GM19468 (cell line): ENCODE data around the gene THEM4.
"Not testable (repeated sequence)": the region's sequence is repeated elsewhere in the genome, so short reads cannot be mapped to it uniquely, and the experiment has no call there.

Experiments
- ATAC-seq: cut with Tn5 transposase; IDR thresholded peaks from one replicate; pipeline ENCODE4 v1.9.1; 2021; ENCODE audit warnings: mild to moderate bottlenecking, moderate library complexity, moderate number of reproducible peaks; ENCODE audit not compliant: unreplicated experiment; ENCODE audit errors: extremely low read depth

Gene THEM4

DNA sequence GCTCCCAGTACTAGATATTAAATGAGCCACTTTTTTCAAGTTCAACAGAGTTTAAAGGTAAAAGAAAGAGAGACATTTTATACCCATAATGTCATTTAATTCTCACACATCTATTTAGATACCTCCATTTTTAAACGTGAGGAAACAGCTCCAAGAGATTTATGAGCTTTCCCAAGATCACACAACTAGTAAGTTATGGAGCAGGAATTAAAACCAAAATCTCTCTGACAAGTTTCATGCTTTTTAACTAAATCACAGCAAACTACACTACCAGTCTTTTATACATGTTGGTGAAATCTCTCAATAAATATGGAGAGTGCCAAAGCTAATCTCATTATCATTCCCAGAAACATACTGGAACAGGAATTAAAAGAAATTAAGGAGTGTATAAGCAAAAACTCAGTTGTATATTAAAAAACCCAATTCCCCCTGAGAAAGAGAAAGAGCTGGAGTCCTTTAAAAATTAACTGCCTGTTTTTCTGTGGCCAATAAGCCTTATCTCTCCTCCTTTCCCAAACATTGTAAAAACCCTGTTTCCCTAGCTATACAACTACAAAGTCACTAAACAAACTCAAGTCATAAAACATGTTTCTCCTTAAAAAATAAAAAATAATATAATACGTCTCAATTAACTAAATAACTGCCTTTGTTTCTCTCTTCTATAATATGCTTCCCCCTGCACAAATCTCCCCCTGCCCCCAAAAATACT lies 26.7 kb upstream of the THEM4 start:
- no peak for ATAC-seq

DNA sequence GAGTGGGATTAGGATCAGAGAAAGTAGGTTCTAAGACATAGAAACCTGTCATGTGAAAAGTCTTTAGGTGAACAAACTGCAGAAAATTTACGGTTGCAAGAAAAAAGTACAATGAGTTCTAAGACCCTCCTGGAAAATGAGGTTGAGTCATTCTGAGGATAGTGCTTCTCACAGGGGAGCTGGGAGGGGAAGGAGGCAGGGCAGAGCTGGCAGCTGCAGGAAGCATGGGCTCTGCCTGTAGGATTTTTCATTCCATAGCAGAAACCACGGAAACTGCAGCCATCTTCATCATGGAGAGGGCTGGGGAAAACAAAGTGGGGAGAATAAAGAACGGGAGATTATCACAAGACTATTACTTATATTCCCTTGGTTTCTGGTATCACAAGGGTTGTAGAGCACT lies 25.8 kb upstream of the THEM4 start:
- no peak for ATAC-seq

GRCh38 chr1:151934048-151934493 lies 24.8 kb upstream of the THEM4 start:
- no peak for ATAC-seq

DNA sequence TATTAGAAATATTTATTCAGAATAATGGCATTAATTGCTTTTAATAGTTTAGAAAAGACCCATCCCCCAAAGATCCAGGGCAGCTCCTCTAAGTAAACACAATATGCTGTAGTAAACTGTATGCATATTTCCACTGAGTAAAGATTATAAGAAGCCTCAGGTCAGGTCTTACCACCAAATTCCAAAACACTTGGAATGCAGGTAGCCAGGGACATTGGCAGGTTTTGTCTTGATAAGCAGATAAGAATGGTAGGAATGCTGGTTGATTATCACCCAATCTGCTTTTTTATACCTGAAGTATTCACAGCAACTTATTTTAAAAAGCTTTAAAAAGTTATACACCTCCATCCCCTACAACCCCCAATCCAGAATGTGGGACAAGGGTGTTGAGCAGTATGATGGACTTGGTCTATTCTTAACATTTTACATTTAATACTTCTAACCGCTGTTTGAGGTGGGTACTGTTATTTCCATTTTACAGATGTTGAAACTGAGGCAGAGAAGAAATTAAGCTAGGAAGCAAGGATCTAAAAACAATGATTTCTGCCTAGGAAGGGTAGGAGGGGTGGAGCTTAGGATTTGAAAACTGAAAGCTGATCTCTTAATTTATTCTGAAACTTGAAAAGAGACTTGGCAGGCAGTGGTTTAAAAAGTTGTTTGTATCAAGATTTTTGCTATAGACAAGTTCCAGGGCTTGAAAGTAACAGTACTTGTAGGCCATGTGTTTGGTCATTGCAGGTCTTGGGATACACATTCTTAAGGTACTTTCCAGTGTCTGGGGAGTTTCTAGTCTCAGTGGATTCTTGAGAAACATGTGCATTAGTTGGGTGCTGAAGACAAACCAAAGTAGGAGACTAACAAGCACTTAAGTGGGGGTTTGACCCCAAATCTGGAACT lies 15.6 kb upstream of the THEM4 start:
- ATAC-seq = no peak

DNA sequence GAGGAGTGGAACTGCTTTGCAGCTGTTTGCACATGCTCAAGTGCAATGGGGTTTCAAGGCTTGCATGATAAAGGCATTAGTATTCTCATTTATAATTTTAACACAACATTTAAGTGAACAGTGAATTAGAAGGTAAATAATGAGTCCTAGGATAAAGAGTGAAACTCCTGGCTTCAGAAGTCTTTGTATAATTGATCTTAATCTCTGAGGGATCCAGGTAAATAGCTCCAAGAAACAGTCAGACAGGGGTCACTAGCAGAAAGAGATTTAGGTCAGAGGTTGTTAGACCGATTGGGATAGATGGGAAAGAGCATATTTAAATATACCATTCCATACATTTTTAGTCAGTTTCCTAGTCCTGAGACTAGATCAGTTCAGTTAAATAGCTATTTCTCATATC lies 14.1 kb upstream of the THEM4 start:
- ATAC-seq = no peak

DNA sequence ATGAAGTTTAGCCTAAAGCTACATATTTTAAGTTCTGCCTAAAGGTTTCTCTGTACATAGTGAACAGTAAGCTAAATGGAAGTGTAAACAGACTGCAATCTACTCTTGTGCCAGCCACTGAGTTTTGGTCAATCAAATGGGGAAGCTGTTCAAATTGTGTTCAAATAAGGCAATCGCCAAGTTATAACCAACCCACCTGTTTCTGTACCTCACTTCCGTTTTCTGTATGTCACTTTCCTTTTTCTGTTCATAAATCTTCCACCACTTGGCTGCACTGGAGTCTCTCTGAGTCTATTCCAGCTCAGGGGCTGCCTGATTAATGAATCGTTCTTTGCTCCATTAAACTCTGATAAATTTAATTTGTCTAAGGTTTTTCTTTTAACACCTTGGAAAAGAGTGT lies 10.8 kb upstream of the THEM4 start:
- no peak for ATAC-seq

- ATAC-seq = no peak
Observed at GRCh38 chr1:151918819-151919610, 9.7 kb upstream of the THEM4 start.

DNA sequence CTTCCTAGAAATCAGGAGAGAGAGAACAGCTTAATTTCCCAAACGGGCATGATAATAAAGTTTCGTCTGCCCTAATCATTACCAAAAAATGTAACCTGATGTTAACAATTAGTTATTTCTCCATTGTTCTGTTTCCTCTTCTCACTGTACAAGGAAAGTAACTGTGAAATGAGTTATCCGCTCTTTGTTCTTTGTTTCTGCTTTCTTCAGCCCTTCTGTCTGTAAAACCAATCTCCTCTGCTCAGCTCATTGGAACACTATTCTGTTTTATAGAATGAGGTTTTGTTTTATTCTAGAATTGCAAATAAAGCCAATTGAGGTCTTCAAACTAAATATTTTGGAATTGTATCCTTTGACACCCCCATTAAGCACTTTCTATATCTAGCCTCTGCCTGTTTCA lies 8.8 kb upstream of the THEM4 start:
- ATAC-seq = no peak

GRCh38 chr1:151916726-151917370 lies 7.5 kb upstream of the THEM4 start:
- no peak for ATAC-seq

- no peak for ATAC-seq
Observed at GRCh38 chr1:151915061-151915686, 5.9 kb upstream of the THEM4 start.

DNA sequence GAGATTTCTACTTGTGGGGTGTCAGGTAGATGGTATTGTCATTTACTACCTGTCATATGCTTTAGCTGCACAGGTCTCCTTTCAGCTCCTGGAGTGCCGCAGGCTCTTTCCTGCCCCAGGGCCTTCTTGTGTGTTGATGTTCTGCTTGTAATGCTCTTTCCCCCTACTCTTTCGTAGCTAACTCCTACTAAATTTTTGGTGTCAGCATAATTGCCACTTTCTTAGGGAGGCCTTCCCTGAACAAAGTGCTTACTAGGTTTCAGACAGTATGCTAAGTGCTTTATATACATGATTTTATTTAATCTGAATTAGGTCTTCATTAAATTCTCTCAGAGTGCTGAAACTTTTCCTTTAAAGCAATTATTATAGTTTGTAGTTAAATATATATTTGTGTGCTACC lies 4.8 kb upstream of the THEM4 start:
- ATAC-seq = no peak

DNA sequence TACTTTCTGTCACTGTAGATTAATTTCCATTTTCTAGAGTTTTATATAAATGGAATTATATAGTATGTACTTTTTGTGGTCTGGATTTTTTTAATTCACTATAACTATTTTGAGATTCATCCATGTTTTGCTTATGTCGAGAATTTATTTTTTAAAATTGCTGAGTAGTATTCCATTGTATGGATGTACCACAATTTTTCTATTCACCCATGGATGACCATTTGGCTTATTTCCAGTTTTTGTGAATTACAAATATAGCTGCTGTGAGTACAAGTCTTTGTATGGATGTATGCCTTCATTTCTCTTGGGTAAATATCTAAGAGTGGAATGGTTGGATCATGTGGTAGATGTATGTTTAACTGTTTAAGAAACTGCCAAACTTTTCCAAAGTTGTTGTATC lies 3.7 kb upstream of the THEM4 start:
- no peak for ATAC-seq

GRCh38 chr1:151908228-151908691 lies 1.1 kb downstream of the THEM4 start:
- ATAC-seq = no peak

- no peak for ATAC-seq
Observed at GRCh38 chr1:151907363-151908139, 1.8 kb downstream of the THEM4 start.

GRCh38 chr1:151906324-151906645 lies 3.0 kb downstream of the THEM4 start:
- ATAC-seq = not testable (repeated sequence)

DNA sequence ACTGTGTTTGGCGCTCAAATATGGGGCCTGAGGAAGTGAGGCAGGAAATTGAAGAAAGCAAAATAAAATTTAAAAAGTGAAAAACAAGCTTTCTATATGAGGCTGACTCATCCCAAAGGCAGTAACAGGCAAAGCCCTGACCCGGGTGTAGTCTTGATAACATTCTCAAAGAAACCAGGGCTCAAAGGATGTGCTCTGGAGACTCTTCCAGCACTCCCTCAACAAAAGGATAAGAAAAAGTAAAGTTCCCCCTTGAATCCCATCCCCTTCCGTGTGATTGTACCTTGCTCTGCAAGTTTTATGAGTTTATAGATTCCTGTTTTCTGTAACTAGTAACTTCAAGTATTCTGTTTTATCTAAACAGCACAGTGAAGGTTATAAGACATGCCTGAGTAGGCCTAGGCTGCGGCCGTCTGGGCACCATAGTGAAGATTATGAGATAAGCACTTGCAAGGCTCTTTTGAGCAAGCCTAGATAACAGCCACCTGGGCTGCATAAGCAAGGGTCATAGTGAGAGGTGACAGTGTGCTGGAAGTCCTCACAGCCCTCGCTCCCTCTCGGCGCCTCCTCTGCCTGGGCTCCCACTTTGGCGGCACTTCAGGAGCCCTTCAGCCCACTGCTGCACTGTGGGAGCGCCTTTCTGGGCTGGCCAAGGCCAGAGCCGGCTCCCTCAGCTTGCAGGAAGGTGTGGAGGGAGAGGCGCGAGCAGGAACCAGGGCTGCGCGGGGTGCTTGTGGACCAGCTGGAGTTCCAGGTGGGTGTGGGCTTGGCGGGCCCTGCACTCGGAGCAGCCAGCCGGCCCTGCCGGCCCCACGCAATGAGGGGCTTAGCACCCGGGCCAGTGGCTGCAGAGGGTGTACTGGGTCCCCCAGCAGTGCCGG lies 3.6 kb downstream of the THEM4 start:
- not testable (repeated sequence) for ATAC-seq

GRCh38 chr1:151905070-151905442 lies 4.3 kb downstream of the THEM4 start:
- no peak for ATAC-seq

GRCh38 chr1:151902858-151903257 lies 6.5 kb downstream of the THEM4 start:
- ATAC-seq = no peak
